ENCODE data around the gene C4orf36.

DNA sequence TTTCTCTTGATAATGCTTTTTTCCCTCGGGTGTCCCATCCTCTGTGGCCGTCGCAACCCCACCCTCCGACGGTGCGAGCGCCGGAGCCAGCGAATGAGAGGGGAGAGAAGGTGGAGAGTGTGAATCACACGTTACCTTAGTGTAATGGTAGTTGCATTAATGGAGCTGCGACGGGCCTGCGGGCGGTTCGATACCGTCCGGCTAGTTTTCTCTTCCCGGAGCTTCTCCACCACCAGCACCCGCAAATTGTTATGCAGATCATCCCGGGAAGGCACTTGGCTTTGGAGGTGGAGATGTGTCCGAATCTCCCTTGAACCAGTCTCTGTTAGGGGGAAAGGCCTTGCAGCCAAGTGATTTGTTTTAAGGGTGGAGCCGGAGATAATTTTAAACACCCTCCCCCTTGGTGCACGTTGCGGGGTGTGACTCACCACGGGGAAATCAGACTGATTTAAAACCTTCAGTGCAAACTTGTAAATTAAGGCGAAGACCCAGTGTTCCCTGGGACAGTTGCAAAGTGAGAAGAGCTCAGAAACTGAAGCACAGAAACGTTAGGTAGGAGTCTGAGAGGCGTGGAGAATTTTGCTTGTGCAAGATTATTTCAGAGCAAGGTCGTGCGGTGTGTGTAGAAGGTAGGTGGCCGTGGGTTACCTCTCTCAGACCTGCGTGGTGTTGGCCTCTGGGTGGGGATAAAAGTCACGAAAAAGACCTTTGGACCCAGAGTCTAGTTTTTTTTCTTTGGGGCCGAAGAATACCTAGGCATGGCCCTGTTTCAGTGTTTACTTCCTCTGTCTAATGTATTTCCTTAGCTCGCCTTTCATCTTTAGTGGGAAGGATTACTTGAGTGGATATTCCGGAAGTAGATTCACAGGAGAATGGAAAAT, 43.9 kb upstream of the C4orf36 start:
- TF ChIP-seq, protein P1, sequence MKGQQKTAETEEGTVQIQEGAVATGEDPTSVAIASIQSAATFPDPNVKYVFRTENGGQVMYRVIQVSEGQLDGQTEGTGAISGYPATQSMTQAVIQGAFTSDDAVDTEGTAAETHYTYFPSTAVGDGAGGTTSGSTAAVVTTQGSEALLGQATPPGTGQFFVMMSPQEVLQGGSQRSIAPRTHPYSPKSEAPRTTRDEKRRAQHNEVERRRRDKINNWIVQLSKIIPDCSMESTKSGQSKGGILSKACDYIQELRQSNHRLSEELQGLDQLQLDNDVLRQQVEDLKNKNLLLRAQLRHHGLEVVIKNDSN (IDR thresholded peaks at IDR 0.05), result no peak
- no peak for TF ChIP-seq RAD21 (IDR thresholded peaks at IDR 0.05; ENCODE audit: low read depth)
